Spleen (tissue), 7 donors: Measurements from ENCODE around the gene ACKR2.

ENCODE experiments used
- CTCF ChIP-seq, 11 experiments: fragments of 200-600 bp in 7 of 11; fragments of 450-650 bp in 4 of 11; sonication (generic) in 4 of 11; IDR thresholded peaks in 8 of 11; conservative IDR thresholded peaks in 3 of 11; 1 replicate in 7 of 11; 2 replicates in 4 of 11; pipeline versions ENCODE4 v1.4.0 to v1.8.0; 2016 to 2021; ENCODE audit warnings: antibody characterized with exemption in 11 of 11, inconsistent platforms in 4 of 11, mild to moderate bottlenecking in 1 of 11
- POLR2A ChIP-seq, 3 donors: fragments of 450-650 bp; IDR thresholded peaks; one replicate each; pipeline ENCODE4 v1.5.1; 2017; ENCODE audit warnings: antibody characterized with exemption in 3 of 3, mild to moderate bottlenecking in 1 of 3
- POLR2AphosphoS5 ChIP-seq, 3 donors: sonication (generic); formaldehyde crosslinking; IDR thresholded peaks; one replicate each; pipeline ENCODE4 v1.5.1; 2017; ENCODE audit warnings: antibody characterized with exemption in 3 of 3
- donor health status: DM: no; HTN: no; CAD: no; lungs with moderate emphysema.
- donor health status: DM: no; HTN: no; CAD: no.
- donor health status: DM: no; HTN: no; CAD: no.

- TF ChIP-seq POLR2A (IDR thresholded peaks at IDR 0.05) (no peak), POLR2AphosphoS5 (IDR thresholded peaks at IDR 0.05) (no peak), CTCF (IDR thresholded peaks at IDR 0.05 in 8 of 11, conservative IDR thresholded peaks at IDR 0.05 in 3 of 11) (no peak)
These were observed 5.8 kb downstream of the ACKR2 start for GRCh38 chr3:42814914-42815507.
